Measurements from ENCODE around the gene CORO2B. TPM values are rescaled to one million over a fixed set of nuclear protein-coding genes. Genes with fewer than 3 reads are reported as not detected.

The CORO2B gene
- total and polyA plus RNA-seq, 2 of the 13 experiments (the other 11 are each of a cell fraction or from before 2014, with no cell fraction given): 0.35 to 0.63 TPM

GRCh38 chr15:68593828-68594532 lies 15.2 kb downstream of the CORO2B start:
- H2AFZ ChIP-seq (ENCODE audit: low read length): no peak overlapping the region
- WGBS (ENCODE audit: low lambda C conversion rate): 21% methylated on average over 5 of the region's 5 CpGs
- H3K4me2 ChIP-seq (ENCODE audit: low read depth, low read length): no peak overlapping the region
- H3K36me3 ChIP-seq (replicated peaks in 1 of 2; ENCODE audit: control insufficient read depth in 1 of 2, insufficient read depth in 2 of 2, low read length in 2 of 2): no peaks in the 10 kb centered on the region
- ChIA-PET POLR2A (no interaction called here), CTCF (ENCODE audit: low intra/inter-chr PET ratio, low total read pairs) (no interaction called here)
- H3K27ac ChIP-seq (ENCODE audit: extremely low read length, insufficient read depth, low read length): no peak overlapping the region
- no peak for TF ChIP-seq ZNF180 (CRISPR knock-in tag; IDR thresholded peaks at IDR 0.05; ENCODE audit: borderline replicate concordance, low read depth)
- TF ChIP-seq, protein P1, sequence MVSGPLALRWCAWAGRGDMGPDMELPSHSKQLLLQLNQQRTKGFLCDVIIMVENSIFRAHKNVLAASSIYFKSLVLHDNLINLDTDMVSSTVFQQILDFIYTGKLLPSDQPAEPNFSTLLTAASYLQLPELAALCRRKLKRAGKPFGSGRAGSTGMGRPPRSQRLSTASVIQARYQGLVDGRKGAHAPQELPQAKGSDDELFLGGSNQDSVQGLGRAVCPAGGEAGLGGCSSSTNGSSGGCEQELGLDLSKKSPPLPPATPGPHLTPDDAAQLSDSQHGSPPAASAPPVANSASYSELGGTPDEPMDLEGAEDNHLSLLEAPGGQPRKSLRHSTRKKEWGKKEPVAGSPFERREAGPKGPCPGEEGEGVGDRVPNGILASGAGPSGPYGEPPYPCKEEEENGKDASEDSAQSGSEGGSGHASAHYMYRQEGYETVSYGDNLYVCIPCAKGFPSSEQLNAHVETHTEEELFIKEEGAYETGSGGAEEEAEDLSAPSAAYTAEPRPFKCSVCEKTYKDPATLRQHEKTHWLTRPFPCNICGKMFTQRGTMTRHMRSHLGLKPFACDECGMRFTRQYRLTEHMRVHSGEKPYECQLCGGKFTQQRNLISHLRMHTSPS (CRISPR knock-in tag; IDR thresholded peaks at IDR 0.05; ENCODE audit: low read depth): no peak
- TF ChIP-seq NR2C2 (CRISPR knock-in tag; IDR thresholded peaks at IDR 0.05; ENCODE audit: borderline replicate concordance): no peak
- no peak for TF ChIP-seq KAT8 (CRISPR knock-in tag; IDR thresholded peaks at IDR 0.05)
- TF ChIP-seq TCF12 (IDR thresholded peaks at IDR 0.05): no peak
- no peak for TF ChIP-seq TCF12 (CRISPR knock-in tag; IDR thresholded peaks at IDR 0.05)
- TF ChIP-seq CREB1 (IDR thresholded peaks at IDR 0.05): no peak
- TF ChIP-seq CREB1 (CRISPR knock-in tag; IDR thresholded peaks at IDR 0.05): no peak
- TF ChIP-seq ZIK1 (CRISPR knock-in tag; IDR thresholded peaks at IDR 0.05; ENCODE audit: borderline replicate concordance, low read depth): no peak
- TF ChIP-seq MATR3 (CRISPR knock-in tag; IDR thresholded peaks at IDR 0.05): no peak
- no peak for TF ChIP-seq ZNF761 (CRISPR knock-in tag; conservative IDR thresholded peaks at IDR 0.05)
- TF ChIP-seq, protein P2, sequence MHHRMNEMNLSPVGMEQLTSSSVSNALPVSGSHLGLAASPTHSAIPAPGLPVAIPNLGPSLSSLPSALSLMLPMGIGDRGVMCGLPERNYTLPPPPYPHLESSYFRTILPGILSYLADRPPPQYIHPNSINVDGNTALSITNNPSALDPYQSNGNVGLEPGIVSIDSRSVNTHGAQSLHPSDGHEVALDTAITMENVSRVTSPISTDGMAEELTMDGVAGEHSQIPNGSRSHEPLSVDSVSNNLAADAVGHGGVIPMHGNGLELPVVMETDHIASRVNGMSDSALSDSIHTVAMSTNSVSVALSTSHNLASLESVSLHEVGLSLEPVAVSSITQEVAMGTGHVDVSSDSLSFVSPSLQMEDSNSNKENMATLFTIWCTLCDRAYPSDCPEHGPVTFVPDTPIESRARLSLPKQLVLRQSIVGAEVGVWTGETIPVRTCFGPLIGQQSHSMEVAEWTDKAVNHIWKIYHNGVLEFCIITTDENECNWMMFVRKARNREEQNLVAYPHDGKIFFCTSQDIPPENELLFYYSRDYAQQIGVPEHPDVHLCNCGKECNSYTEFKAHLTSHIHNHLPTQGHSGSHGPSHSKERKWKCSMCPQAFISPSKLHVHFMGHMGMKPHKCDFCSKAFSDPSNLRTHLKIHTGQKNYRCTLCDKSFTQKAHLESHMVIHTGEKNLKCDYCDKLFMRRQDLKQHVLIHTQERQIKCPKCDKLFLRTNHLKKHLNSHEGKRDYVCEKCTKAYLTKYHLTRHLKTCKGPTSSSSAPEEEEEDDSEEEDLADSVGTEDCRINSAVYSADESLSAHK (CRISPR knock-in tag; IDR thresholded peaks at IDR 0.05; ENCODE audit: borderline replicate concordance): no peak
- no peak for TF ChIP-seq CEBPG (CRISPR knock-in tag; IDR thresholded peaks at IDR 0.05)
- no peak for TF ChIP-seq ZNF124 (CRISPR knock-in tag; IDR thresholded peaks at IDR 0.05)
- no peak overlapping the region for H3K9ac ChIP-seq (ENCODE audit: insufficient read depth, low read depth, low read length)
- in situ Hi-C loops (cut with HindIII; ENCODE audit: extremely low pct_ligation_motif_present, low pct_unique_long_range_greater_than_20kb) (no loop called here), intact Hi-C loops (cut with micrococcal nuclease; ENCODE audit: unreplicated experiment) (no loop called here)
- H3K79me2 ChIP-seq (ENCODE audit: insufficient read depth, low read length): no peaks in the 10 kb centered on the region
- ATAC-seq (no peak), FAIRE-seq (no peak), DNase-seq (ENCODE audit: low spot score) (no peak)
- H3K4me1 ChIP-seq (ENCODE audit: insufficient read depth, low read length): peaks cover 3% of the 10 kb centered on the region; the same call in 1 of the 2 replicates
- no peak overlapping the region for H3K4me3 ChIP-seq (replicated peaks in 1 of 3; ENCODE audit: insufficient read depth in 1 of 3, low read depth in 2 of 3, low read length in 3 of 3)
- H3K27me3 ChIP-seq (ENCODE audit: control insufficient read depth in 1 of 2, insufficient read depth in 2 of 2, low read length in 2 of 2): peaks cover 4 to 19% of the 10 kb centered on the region in 2 experiments; a peak in 3 of 5 replicates
- no peaks in the 10 kb centered on the region for H3K9me3 ChIP-seq (ENCODE audit: low read length)
- no TSS peak for BruUV-seq (replicated peaks)
- no peaks in the 10 kb centered on the region for H4K20me1 ChIP-seq (ENCODE audit: insufficient read depth, low read length)

All from HepG2 (cell line).